NCI-H2029 (cell line): ENCODE results near the gene ZNF106.

ENCODE experiments used
- DNase-seq: peaks from one replicate; lab custom pipeline; 2025; lab: John Stamatoyannopoulos, UW

The ZNF106 gene

DNA sequence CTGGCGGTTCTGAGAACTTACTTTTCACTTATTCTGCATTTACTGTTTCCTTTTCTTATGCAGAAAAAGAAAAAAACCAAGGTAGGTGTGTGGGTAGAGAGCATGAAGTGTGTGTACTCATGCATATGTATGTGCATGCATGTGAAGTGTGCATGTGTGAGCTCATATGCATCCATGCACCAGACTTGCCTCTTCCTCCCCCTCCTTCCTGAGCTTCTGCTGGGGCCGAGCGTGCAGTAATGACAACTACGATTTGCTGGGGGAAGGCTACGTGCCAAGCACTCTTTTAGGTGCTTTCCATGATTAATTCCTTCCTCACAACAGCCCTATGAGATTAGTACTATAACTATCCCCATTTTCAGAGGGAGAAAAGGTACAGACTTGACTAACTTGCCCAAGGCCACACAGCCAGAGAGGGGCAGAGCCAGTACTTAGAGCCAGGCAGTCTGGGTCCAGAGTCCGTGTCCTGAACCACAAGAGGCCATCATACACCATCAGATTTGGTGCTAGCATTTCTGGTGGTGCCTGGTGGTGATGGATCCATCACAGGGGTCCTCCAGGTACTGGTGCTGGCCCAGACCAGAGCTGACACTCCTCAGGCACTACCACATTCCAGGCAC lies 85.0 kb downstream of the ZNF106 start:
- DNase-seq: no peak

DNA sequence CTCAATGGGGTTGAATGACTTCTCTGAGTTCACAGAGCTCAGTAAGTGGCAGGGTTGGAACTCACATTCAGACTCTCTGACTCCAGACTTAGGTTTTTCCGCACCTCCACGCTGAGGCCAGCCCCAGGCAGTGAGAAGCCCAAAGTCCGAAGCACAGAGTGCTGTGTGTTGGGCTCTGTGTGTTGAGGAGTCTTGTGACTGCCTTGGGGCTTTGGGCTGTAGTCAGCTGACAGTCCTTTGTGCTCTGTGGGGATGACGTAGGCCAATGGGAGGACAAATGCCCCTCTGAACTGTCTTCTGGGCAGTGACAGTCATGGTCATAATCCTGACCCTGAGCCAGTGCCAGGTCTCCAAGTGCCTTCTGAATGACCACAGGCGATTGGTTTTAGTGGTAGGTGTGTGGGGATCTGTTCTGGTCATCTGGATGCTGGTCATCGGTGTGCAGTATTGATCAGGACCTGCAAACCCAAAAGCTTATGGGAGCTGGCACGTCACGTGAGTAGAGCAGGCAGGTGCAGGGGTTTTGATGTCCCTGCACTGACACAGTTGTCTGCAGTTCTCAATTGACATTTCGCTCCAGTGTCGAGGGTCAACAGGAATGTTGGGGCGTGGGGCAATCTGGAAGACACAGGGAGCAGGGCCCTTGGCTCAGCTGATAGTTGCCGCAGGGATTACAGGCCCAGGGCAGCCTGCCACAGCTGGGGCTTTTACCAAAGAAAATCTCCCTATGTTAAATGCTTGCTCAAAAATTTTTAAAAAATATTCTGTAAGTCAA lies 86.3 kb downstream of the ZNF106 start:
- no peak for DNase-seq

DNA sequence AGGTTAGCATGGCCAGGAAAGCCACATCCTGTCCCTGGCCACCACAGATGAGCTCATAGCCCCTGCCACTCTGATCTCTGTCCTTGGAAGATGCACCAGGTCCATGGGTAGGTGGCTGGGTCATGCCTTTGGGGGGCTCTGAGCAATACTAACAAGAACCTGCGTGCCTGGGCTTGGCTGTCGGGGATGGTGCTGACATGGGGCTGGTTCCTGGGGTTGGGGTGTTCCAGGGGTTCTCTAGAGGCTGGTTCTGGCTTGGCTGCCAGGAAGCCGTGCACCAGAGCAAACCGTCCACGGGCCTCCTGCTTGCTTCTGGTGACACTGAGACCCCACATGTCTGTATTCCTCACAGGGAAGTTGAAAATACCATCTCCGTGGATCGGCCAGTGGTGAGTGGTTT lies 87.6 kb downstream of the ZNF106 start:
- no peak for DNase-seq

DNA sequence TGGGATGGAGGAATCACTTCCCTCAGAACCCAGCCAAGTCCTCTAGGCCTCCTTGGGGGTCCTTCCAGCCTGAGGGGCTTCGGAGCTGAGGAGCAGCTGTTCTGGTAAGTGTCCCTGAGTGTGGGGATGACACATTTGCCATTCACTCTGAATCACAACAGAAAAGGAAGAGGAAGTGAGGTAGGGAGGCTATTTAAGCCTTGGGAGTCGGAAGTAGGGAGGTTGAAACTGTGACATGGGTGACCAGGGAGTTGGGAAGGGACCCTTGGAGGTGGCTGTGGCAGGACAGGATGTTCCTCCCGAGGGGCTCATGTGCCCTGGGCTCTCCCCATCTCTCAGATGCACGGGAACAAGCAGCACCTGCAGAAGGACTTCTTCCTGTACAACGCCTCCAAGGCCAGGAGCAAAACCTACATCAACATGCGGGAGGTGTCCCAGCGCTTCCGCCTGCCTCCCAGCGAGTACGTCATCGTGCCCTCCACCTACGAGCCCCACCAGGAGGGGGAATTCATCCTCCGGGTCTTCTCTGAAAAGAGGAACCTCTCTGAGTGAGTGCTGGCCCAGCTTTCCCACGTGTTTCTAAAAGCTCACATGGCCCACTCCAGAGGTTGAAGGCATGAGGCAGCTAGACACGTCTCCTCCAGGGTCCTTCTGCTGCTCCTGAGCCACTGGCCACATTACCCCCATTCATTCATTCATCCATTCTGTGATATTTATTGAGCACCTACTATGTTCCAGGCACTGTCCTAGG lies 88.3 kb downstream of the ZNF106 start:
- DNase-seq: no peak

DNA sequence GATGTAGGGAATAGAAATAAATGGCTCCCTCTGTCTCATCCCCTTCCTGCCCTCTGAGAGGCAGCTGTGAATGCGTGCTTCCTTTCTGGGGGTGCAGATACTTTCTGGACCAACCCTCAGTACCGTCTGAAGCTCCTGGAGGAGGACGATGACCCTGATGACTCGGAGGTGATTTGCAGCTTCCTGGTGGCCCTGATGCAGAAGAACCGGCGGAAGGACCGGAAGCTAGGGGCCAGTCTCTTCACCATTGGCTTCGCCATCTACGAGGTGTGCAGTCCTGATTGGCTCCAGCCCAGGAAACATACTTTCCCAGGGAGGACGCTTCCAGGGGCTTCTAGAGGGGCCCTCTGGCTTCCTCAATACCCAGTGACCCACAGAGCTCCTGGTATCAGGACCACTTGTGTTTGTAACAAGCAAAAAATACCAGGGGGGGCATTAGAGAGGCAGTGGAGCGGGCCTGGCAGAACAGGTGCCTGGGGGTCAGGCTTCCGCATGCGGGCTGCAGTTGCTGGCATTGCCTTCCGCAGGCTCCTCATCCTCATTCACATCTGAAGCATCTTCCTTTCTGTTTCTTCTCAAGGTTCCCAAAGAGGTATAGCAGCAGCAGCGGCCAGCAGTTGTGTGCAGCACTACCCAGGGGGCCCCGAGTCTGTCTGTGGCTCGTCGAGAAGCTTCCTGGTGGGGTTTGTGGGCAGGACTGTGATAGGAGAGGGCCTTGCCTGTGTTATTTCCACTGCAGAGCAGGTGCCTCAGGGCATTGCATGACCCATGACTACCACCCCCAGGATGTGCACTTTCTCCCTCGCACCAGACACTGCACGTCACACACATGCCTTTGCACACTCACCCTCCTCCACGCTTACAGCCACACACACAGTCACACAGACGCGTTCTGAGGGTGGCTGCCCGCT lies 89.1 kb downstream of the ZNF106 start:
- no peak for DNase-seq

DNA sequence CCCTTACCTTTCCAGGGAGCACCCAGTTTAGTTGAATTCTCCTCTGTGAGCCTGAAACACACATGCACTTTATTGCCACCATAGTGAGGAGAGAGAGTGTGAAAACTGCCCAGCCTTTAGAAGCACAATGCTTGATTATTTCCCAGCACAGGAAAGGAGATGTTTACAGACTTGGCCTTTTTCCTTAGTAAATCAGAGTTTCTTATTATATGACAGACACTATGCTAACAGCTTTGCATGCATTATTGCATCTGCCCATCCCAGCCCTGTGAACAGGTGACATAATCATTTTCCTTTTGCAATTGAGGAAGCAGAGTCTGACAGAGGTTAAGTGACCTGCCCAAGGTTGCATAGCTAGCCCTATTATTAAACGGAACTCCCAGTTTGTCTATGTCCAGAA lies 95.1 kb downstream of the ZNF106 start:
- no peak for DNase-seq

DNA sequence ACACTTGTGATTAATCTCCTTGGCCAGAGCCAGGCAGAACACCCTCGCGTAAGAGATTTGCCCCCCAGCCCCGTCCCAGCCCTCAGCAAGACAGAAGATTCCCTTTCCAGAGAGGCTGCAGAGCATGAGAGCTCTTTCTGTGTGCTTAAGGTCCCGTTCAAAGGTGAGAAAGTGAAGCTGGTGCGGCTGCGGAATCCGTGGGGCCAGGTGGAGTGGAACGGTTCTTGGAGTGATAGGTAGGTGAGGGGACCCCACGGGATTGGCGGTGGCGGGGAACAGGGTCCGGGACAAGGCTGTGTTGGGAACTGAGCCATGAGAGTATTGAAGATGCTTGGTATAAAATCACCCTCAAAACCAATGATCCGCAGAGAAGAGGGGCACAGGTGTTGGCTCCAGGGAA lies 96.8 kb downstream of the ZNF106 start:
- DNase-seq: no peak

DNA sequence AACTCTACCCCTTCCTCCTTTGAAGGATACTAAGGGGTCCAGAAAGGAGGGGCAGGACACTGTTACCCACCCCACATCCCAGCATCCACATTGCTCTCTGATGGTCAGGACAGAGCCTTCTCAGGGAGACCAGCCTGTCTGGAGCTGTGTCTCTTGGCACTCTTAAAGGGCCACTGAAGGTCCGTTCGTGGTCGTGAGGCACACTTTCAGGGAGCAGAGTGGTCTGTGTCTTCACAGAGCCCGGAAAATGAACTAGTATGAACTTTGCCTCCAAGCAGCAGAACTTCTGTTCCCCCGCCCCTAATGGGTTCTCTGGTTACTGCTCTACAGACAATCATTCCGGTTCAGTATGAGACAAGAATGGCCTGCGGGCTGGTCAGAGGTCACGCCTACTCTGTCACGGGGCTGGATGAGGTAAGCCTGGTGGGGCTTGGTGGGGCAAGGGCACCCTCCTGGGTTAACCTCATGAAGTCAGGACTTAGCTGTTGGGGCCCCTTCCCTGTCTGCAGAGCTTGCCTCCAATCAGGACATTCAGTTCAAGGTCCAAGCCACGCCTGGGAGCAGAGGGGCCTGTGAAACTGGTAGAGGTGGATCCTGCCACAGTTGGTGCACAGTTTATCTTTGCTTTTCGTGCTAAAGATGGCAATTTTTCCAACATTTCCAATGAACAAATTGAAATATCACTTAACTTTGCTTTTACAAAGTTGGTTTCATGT lies 98.5 kb downstream of the ZNF106 start:
- no peak for DNase-seq

DNA sequence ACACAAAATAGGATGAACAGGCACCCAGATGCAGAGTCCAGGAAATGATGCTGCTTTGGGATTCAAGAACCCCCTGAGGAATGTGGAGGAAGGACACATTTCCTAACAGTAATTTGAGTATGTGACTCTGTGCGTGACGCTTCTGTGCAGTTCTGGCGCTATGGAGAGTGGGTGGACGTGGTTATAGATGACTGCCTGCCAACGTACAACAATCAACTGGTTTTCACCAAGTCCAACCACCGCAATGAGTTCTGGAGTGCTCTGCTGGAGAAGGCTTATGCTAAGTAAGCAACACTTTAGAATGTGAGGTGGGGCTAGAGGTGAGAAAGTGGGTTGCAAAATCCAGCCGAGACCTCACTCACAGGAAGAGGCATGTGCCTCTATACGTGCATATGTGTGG lies 103.3 kb downstream of the ZNF106 start:
- no peak for DNase-seq

DNA sequence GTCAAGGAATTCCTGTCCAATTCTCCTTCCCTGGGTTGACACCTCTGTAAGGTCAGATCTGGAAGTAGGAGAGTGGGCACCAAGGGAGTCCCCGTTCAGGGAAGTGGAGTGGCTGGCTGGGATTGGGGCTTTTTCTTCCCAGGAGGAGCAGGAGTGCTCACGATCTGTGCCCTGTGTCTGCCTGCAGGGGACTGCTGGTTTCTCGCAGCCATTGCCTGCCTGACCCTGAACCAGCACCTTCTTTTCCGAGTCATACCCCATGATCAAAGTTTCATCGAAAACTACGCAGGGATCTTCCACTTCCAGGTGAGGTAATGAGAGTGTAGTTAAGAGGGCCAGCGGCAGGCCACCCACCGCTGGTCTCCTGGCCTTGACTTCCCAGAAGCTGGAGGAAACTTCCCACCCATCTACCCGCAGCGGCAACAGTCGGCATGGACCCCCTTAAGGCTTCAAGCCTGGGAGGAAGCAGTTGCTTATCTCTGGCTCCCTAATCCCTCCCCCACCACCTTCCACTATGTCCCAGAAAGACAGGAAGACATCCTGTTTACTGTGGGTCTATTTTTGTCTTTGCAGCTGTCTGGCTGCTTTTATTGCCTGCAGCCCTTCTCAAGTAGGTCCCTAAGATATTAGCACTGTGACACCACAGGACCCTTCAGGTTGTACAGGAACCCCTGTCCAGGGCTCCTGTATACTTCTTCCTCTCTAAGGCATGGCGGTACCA lies 104.8 kb downstream of the ZNF106 start:
- no peak for DNase-seq

DNA sequence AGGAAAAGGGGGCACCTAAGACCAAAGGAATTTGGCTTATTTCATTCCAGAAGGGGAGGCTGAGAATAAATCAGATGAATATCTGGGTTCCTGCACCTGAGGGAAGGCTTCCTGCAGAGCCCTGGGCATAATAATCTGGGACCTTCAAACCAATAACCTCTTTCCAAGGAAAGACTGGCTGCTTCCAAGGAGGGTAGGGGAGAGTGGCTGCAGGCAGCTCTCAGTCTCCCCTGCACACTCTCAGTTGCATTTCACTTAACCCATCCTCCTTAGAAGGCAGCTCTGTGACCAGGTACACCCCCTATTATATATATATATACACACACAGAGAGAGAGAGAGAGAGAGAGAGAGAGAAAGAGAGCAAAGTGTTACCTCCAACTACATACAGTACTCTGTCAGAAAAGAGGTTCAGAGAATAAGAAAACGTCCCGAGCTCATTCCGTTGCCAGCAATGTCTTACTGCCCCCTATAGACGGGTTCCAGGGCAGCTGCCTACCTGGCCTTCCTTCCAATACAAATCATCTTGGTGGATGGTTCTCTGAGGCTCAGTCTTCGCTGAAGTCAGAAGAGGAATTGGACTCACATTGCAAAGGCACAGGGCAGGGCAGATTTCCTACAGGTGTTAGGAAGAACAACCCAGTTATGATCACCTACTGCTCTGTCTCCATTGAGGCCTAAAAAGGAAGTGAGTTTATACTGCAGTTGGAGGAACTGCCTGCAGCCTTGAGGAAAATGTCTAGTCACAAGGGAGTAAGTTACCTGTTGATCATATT lies 105.5 kb downstream of the ZNF106 start:
- DNase-seq: no peak

DNA sequence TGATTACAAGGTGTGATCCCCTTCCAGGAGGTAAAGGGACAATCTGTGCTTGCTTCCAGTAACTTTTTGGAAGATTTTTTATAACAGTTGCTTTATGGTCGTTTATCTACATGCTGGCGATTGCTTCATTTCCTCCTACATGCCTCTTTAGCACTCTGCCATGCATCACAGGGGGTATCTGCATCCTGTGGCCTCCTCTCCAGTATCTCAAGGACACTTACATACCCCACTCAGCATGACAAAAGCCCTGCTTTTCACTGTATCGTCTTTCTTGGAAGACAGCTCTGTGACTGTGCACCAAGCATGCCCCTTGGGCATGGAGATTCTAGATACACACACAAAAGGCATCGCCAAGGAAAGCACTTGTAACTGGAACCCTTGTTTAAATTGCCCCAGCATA lies 106.3 kb downstream of the ZNF106 start:
- no peak for DNase-seq

DNA sequence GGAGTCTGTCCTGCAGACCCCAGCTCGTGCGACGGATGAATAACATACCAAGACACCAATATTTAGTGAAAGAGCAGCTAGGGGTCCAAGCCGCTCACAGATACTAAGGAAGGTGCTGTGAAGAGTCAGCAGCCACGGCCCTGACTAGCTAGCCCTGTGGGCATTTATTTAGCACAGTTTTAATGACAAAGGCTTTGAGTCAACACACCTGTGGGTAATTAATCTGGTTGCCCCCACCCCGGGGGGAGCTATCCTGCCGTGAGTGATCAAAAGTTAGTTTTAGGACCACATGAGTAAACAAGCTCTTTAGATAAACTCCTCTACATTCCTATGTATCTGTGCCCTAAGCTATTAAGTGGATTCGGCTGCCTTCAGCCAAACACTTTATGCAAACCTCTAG lies 112.9 kb downstream of the ZNF106 start:
- no peak for DNase-seq

DNA sequence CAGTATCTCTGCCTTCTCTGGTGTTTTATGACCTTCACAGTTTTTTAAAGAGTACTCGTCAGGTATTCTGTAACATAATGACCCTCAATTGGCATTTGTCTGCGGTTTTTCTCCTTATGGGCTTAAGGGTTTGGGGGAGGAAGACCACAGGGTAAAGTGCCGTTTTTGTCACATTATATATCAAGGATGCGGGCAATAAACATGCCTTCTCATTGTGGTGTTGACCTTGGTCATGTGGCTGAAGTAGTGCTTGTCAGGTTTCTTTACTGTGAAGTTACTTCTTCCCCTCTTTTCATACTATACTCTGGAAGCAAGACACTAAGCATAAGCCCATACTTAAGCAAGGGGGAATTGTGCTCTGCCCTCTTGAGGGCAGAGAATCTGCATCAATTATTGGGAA lies 115.0 kb downstream of the ZNF106 start:
- DNase-seq: no peak

DNA sequence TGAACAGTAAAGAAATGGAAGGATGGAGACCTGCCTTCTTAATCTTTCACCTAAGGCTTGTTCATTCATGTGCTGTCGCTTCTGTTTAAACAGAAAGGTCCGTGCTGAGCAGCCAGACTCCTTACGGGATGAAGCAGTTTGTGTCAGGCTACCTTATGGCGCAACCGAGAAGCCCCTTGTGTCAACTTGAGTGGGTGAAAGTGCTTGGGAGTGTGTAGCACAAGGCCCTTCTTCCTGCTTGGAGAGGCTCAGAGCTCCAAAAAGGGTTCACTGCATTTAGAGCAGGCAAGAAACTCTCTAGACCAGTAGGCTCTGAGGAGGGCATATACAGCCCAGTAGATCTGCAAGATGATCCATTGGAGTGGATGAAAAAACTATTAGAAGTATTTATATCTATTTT lies 115.7 kb downstream of the ZNF106 start:
- DNase-seq: no peak

DNA sequence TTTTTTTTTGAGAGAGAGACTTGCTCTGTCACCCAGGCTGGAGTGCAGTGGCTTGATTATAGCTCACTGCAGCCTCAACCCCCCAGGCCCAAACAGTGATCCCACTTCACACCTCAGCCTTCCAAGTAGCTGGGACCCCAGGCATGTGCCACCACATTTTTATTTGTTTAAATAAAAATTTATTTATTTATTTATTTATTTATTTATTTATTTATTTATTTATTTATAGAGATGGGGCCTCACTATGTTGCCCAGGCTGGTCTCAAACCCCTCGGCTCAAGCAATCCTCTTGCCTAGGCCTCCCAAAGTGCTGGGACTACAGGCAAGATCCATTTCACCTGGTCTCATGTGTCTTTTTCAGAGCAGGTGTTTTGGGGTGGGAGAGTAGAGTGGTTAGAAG lies 116.1 kb downstream of the ZNF106 start:
- no peak for DNase-seq

DNA sequence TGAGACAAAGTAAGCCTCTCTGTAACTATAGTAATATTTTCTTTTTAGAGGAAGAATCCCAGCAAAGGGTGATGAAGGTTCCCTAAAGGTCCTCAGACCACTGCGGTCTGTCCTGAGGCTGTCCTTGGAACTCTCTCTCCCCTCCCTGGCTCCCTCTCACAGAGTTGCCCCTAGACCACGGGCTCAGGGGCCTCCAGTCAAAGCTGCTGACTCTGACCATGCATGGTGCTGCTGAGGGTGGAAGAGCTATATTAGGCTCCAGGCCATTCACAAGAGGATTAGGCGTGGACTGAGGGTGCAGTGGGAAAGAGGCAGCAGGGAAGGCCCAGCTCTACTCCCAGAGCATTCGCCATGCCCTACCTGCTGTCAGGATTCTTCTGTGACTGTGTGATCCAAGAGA lies 117.0 kb downstream of the ZNF106 start:
- no peak for DNase-seq

DNA sequence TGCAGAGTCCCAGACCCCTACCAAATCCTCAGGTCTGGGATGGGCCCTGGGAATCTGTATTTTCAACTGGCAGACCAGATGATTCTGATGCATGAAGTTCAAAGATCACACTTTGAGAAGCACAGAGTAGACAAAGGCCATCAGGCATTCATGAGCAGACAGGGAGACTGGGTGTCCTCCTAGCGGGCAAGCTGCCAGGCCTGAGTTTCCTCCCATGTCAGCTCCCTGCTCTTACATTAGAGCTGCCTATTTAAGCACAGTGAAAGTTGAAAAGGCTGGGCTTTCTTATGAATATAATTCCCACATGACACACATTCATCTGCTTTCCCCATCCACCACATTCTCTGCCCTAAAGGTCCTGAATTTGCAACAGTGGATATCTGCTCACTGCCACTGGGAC lies 117.7 kb downstream of the ZNF106 start:
- DNase-seq: no peak

DNA sequence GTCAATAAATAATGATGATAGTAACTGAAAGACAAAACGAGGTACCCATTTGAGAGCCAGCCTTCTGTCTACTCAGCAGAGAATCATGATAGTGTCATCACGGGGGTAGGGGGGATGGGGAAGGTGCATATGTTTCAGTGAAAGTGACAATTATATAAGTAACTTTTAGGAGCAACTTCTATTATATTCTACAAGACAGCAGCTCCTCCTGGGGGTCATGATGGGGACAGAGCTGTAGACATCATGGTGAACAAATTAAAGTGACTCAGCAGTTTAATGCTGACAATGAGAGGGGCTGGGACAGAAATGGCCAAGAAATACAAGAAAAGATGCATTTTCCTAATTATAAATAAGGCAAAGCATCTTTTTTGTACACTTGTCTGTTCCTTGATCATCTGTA lies 119.8 kb downstream of the ZNF106 start:
- DNase-seq: no peak

DNA sequence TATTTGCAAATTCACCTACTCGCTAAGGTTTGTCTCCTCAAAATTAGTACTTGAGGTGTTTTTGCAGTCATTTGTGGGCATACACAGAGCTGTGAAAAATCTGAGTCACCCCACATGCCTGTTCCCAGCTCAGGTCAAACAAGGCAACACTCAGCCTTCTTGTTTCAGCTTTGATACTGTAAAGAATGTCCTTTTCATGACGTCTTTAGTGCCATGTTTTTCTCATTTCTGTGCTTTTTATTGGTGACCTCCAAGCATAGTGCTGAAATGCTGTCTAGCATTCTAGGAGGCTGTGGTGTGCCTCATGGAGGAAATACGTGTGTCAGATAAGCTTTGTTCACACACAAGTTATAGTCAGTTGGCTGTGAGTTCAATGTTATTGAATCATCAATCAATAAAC lies 122.8 kb downstream of the ZNF106 start:
- DNase-seq: no peak
